Left renal cortex interstitium (tissue), 4 donors: ENCODE results near the gene CTBP2. TPM values are rescaled to one million over a fixed set of nuclear protein-coding genes. Genes with fewer than 3 reads are reported as not detected.

ENCODE experiments used
- DNase-seq, 4 donors: peaks; one replicate each; pipeline ENCODE4 v3.0.0-alpha.2; 2013; ENCODE audit warnings: low read depth in 4 of 4, low spot score in 2 of 4, missing footprints in 1 of 4
- polyA plus RNA-seq, 4 donors: library from polyadenylated mRNA; unstranded; fragments of 120-200 nt; gene quantifications; one replicate each; pipeline ENCODE4 v1.2.1, GENCODE V29; 2013; ENCODE audit not compliant: insufficient read length in 4 of 4

Gene CTBP2
- polyA plus RNA-seq, 4 donors: 86.7 to 94.0 (median 90.6) TPM

DNA sequence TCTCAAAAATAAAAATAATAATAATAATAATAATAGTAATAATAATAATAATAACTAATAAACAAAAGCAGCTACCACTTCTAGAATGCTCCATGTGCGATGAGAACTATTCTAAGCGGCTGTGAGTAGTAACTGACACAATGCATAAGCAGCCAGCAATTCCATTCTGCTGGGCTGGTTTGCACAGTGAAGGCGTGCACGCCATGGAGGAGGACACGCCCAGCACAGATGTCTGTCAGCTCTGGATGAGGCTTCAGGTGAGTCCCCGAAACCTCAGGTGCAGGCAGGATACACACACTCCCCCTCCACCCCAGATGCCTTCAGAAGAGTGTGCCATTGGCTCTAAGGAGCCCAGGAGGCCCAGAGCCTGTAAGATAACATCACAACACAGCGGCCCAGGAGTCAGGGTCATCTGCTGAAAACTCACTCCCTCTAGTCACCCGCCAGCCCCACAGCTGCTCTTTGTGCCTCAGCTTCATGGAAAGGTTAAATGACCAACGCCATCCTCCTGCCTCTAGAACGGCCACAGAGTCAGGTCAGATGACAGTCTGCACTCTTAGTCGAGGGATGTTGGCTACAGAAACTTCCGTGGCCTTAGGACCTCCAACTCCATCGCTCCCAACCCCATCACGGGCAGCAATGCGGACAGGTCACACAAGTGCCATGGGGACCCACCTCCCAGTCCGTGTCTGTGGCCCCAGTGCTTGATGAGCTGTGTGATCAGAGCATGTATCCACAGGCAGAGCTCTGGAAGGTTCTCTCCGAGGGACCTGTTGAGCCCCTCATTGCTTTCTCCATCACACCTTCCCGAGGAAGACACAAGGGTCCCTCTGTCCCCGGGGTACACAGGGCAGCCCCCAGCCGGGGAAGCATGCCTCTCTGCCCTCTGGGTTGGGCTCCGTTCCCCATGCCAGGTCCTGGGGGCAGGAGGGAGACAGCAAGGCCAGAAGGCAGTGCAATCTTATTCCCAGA, 103.9 kb downstream of the CTBP2 start:
- DNase-seq: no peak

DNA sequence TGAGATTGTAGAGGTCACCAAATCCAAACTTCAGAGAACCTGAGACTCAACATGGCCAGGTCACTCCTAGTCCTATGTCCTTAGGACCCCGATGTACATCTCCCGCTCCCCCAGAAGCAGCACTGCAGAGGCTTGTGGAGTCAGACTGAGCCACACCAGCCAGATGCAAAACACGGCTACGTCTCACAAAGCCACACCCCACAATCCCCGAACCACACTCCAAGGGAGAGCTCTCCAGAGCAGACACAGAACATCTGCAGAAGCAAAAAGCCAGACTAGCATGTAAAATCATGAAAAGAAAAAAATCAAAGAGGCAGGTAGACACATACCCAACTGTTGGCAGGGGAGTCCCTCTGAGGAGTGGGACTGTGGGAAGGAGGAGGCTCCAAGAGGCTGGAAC, 104.9 kb downstream of the CTBP2 start:
- DNase-seq: no peak

DNA sequence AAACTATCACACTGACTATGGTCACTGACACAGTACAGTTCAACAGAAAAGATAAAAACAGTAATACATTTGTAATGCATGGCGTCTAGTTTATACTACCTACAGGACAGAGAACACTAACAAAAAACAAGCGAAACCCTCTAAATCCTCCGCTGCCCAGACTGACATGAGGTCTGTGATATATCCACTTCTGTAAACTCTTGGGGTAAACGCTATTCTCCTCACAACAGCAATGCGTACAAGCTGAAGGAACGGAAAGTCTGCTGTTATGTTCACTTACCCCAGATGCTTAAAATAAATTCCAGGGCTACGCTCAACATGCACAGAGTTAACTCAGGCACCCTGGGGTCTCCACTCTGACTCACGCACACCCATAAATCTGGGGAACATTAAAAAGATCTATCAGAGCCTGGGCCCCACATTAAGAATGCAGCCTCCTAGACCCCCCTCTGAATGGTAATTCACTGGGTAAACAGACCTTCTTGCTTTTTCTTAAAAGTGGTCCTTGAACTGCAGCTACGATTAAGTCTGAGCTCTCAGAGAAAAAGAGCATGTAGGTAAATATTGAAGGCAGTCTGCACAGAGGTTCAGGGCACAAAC, 105.6 kb downstream of the CTBP2 start:
- no peak for DNase-seq

DNA sequence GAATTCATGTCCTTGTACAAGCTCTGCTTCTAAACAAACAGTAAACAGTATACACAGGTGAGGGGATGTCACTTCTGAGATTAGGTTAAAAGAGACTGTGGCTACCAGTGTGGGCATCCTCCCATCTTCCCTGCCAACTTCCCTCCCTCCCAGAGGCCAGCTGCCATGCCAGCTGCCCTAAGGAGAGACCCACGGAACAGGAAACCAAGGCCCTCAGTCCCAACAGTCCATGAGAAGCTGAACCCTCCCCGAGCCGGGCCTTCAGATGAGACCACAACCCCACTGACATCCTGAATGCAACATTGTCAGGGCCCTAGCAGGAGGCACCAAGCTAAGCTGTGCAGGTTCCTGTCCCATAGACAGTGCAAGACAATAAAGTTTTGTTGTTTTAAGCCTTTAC, 106.1 kb downstream of the CTBP2 start:
- DNase-seq: no peak

DNA sequence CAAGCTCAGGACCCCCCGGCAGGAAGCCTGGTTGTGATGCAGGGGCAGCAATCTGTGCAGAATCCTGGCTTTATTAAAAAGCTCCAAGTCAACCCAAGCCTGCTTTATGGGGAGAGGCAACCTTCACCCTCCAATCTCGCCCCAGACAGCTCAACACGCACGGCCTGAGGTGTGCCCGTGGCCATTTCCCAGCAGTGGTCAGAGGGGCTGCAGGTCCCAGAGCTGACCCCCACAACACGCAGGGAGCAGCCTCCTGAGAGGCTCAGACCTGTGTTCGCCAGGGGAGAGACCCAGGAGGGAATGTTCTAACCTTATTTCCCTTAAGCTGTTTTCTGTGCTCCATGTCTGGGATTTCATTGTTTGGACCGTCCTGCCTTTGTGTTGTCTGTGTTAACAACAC, 108.2 kb downstream of the CTBP2 start:
- DNase-seq: no peak

DNA sequence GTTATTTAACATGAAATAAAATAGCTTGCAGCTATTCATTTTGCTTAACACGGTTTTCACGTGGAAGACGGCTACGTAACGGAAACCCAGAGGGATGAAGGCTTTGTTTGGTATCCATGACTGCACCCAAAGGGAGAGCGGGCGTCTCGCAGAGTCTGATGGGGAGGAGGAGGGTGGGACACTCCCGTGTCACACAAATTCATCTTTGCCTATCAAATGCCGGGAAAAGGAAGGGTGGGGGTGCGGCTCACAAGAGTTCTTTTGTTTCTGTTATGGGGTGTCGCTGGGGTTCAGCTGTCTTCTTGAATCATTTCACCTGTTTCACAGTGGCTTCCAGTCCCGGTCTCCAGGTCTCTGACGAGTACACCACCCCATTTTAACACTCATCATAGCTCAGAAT, 110.0 kb downstream of the CTBP2 start:
- DNase-seq: no peak

DNA sequence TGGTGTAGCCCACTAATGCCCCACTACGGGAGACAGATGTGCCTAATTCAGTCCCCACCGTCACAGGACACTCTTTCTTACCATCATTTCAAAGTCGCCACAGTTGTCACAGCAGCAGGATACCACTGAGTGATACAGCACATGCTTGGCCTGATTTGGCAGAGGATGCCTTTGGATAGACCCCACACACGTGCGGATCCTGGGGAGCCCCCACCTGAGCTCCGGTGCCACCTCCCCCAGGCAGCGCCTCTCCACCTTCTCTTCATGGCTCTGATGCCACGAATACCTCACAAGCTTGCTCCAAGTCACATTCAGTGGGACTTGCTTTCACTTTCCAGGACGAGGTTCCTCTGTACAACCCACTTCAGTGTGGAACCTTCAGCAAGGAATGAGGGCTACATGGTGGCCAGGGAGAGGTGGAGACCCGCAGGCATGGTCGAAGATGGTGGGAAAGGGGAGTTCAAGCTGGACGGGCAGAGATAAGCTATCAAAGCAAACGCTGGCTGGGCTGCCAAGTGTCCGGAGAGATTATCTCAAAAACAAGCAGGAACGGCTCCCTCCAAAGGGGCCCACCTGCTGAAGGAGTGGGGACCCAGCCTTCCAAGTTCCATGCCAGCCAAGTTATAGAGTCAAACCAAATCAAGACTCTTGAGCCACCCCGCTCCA, 111.0 kb downstream of the CTBP2 start:
- no peak for DNase-seq

DNA sequence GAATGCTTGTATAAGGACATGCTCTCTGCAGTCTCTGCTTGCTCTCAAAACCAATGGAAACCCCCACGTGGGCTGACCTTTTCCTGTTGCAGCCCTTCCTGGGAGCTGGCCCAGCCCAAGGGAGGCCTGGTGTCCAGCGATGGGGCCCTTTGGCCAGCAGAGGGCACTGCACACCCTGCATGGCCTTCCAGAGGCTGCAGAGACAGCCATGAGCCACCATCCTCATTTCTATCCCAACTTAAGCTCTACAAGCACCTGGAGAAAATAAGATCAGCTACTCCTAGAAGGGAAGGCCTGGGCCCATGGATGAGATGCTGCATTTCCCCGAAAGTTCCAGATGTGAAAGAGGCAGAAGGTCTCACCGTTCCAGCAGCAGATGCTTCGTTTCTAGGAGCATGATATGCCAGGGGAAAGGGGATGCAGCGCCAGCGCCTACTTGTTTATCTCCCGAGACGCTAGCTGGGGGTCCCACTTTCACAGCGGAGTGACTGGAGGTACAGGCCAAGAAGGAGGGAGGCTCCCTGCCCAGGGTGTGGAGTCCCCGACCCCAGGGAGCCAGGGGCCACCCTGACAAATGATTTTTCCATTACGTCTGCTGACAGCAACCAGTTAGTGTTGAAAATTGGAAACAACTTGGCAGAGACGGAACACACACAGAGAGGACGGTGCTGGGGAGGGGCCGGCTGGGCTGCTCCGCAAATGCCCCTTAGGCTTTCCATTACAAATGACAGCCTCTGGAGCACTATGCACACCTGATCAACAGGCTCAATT, 112.1 kb downstream of the CTBP2 start:
- peak in 1 of 4 donors; percentile 82 for DNase-seq

DNA sequence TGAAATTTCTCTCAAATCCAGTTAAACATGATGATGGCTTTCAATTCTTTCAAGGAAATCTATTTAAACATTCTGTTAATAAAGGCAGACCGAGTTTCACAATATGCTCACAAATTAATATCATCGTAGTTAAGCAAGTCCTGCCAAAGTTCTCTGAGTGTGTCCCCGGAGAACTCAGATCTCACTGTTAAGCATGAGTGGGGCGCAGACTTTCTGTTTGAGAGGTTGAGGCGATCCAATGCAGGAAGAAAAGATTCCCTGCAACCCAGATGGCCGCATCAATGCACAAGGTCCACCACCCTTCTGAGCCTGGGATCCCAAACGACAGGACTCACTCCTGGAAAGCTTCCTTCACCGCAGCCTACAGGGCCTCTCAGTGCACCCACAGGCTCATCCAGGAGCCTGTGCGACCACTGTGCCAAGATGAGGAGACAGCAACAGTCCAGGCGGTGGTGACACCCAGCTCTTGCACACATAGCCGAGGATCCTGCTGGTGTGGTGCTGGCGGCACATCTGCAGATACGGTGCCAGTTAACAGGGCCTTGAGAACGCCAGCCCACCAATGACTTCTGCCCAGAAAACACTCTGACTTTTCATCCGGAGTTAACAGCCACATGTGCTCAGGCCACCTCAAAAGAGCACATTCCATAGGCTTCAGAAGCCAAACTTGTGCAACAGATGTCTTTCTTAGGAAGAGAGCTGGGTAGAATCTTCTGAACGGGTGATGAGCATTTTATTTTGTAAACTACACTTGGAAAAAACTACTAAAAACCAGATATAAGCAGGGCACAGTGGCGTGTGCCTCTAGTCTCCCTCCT, 116.3 kb downstream of the CTBP2 start:
- no peak for DNase-seq

DNA sequence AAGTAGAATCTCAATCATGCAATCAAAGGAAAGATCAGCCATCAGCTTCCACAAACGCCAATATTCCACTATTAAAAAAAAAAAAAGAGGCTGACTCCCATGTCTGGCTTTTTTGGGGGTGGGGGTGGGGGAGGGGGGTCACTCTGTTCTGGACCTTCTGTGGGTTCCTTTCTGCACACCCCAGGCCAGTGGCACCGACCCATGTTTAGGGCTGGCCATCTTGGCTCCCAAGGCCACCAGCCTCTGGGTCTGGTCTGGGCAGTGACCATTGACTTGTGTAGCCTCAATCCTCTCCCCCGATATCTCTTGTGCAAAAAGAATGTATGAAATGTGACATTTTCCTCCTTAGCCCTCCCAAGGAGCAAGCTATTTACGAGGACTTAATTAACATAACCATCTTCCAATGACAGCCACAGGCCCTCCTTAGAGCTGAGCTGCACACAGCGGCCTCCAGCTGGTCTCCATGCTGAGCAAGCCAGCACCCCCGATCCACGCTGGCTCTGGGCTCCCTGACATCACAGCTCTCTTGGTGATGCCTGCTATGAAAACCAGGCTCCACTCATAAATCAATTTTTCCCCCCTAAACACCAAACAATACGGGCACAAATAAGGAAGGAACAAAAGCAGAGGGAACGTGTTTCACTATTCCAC, 118.4 kb downstream of the CTBP2 start:
- DNase-seq: no peak

DNA sequence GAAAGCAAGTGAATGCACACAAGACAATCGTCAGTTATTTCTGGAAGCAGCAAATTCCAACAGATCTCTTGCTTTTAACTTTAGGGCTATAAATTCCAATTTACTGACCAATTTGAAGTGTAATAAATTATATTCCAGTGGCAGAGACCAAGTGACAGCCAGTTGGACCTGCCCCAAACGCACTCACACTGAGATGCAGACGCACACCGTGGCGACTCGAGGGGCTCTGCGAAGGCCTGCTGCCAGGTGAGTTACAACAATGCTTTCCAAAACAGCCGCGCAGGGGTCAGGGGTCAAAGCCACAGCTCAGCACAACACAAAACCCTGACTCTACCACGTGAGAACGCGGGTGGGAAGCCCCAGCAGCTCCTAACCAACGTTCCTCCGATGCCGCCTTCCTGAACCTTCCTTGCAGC, 121.0 kb downstream of the CTBP2 start:
- no peak for DNase-seq

DNA sequence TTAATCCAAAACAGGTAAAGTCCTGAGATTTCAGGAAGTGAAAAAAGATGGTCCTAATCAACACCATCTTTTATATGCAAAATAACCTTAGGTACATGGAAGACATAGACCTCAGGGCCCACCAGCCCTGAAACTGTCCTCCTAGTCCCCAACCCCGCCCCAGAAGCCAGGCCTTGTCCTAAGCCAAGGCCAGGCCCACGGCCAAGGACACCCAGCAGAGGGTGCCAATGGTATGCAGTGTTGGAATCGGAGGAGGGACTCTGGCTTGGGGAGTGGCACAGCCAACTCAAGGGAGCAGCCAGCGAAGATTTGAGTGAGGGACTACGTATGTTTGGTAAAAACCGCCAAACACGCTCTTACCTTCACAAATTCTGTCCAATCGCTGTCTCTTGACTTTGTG, 121.7 kb downstream of the CTBP2 start:
- no peak for DNase-seq

DNA sequence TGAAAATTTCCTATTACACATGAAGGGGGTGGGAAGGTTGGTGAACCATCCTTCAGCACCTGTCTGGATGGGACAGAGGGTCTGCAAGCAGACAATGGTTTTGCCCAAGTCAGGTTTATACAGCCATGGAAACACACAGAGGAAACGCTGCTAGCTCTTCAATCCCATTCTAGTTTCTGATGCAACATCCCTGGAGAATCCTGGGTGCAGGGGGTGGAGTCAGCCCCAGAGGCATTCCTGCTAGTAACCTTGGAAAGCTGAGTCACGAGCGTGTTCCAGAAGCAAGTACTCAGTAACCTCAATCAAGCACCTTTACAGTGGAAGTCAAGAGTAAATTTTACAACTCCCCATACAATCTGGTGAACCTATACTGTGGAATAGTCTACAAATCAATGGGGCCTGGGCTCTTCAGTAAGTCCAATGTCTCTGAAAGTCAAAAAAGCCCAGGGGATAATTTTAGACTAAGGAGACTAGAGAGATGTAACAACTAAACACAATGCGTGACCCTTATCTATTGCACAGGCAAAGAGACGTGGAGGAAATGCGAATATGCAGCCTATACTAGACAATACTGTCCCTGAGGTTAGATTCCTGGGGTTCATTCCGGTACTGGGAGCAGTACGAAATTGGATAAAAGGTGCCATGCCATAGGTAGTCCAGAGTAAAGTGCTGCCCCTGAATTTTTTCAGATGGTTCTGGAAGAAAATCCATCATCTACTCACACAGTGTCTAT, 123.1 kb downstream of the CTBP2 start:
- no peak for DNase-seq

DNA sequence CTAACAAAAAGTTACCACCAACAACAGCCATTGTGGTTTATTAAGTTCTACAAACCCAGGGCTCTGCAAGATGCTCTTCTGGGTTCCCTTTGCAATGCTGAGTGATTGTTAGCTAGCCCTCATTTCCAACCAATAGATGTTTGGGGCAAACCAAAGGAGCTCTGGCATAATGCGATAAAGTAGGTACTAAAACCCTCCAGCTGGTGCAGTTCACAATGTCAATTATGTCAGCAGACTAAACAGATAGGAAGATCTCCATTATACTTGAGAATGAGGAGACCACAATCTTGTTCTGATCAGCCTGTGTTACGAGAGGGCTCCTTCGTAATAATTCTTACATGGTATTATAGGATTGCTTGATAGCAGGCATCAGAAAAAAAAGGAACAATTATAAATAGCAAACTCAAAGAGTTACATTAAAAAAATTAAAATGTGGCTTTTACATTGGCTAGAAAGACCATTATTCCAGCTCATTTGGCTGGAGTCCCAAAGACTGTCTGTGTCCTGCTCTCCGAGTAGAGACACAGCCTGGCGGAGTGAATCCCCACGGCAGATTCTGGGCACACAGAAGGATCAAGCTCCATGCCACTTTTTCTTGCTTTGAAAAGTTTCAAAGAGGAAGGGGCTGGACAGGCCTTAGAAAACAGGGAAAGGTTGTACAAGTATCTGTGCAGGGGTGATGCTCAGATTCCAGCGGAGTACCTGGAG, 124.6 kb downstream of the CTBP2 start:
- no peak for DNase-seq

DNA sequence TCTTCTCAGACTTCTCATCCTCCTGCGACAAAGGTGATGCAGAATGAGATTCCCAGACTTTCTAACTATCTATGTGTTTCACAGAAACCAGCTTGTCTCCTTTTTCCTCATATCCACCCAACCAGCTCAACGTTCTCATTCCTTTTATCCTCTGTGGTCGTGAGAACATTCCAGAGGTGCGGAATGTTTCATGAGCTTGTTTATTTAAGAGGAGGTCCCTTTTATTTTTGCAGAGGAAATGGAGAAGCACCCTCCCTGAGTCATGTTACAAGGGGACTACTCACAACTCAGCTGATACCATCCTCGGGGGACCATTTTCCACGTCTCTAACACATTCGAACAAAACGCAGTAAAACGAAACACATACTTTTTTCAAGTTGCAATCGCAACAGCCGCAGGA, 125.2 kb downstream of the CTBP2 start:
- DNase-seq: no peak

DNA sequence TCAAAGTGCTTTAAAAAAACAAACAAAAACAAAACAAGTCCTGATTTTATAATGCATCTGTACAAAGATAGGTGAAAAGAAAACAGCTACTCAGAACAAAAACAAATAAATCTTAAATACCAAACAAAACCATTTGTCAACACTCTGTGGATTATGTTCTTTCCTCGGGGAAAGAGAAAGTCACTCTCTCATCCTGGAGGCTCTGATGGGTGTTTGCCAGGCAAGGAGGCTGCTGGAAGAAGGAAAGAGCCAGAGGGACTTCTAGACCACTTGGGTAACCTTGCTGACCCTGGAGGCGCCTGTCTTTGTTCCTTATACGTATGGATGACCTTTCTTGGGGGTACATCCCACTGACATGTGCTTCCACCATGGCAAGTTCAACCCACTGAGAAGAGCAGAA, 125.7 kb downstream of the CTBP2 start:
- DNase-seq: no peak

DNA sequence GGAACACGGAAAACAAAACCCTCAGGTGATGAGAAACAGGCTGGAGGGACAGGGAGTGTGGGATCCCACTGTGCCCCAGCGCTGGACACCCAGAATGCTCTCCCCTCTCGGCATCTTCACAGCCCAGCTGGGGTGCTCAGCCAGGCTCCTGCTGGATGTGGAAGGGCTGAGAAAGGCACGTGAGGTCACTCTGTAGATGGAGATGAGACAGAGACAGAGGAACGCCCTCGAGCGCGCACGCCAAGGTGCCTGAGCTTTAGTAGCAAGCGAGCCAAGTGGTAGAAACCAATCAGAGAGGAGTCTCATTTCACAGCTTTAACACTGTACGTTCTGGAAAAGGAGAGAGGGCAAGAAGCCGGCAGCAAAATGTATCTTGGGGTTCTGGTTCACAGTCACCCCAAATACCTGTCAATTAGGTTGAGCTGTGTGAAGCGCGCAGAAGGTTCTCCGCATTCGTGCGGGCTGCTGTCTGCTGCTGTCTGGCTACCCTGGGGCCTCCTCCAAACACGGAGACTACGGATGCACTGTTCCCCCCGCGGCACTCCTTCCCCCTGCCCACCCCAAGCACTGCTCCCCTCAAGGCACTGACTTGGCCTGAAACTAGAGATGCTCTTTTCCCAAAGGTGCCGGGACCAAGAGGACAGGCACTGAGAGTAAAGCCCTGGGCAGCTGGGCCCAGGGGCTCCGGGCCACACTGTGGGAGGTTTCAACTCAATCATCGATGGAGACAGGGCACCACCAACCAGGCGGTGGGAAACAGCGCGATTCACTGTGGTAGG, 127.0 kb downstream of the CTBP2 start:
- no peak for DNase-seq
